NCI-H226 (cell line): ENCODE results near the gene DHRS12.

ENCODE experiments used
- DNase-seq: peaks from one replicate; pipeline ENCODE4 v3.0.0-alpha.2; 2015

The DHRS12 gene

GRCh38 chr13:51747438-51748434 lies 56.2 kb downstream of the DHRS12 start:
- DNase-seq: no peak

- DNase-seq: no peak
These were observed 57.2 kb downstream of the DHRS12 start for GRCh38 chr13:51746802-51747201.

- no peak for DNase-seq
These were observed 58.7 kb downstream of the DHRS12 start for GRCh38 chr13:51745243-51745642.

- no peak for DNase-seq
These were observed 61.4 kb downstream of the DHRS12 start for GRCh38 chr13:51742611-51743010.

- DNase-seq: no peak
These were observed 61.9 kb downstream of the DHRS12 start for GRCh38 chr13:51742031-51742430.

- no peak for DNase-seq
These were observed 63.3 kb downstream of the DHRS12 start for GRCh38 chr13:51740698-51741097.

GRCh38 chr13:51739027-51739764 lies 64.8 kb downstream of the DHRS12 start:
- DNase-seq: no peak

- no peak for DNase-seq
These were observed 65.6 kb downstream of the DHRS12 start for GRCh38 chr13:51738226-51738905.

- DNase-seq: no peak
These were observed 66.4 kb downstream of the DHRS12 start for GRCh38 chr13:51737609-51738008.

- DNase-seq: no peak
These were observed 69.2 kb downstream of the DHRS12 start for GRCh38 chr13:51734786-51735185.

- peak; percentile 35 for DNase-seq
These were observed 70.3 kb downstream of the DHRS12 start for GRCh38 chr13:51733374-51734298.

GRCh38 chr13:51731759-51732158 lies 72.2 kb downstream of the DHRS12 start:
- DNase-seq: no peak

GRCh38 chr13:51730927-51731326 lies 73.0 kb downstream of the DHRS12 start:
- no peak for DNase-seq

GRCh38 chr13:51729866-51730553 lies 74.0 kb downstream of the DHRS12 start:
- DNase-seq: peak; percentile 54

- DNase-seq: peak; percentile 21
These were observed 75.0 kb downstream of the DHRS12 start for GRCh38 chr13:51728972-51729371.

- DNase-seq: no peak
These were observed 75.7 kb downstream of the DHRS12 start for GRCh38 chr13:51728275-51728673.

- no peak for DNase-seq
These were observed 76.2 kb downstream of the DHRS12 start for GRCh38 chr13:51727634-51728274.

- DNase-seq: peak; percentile 43
These were observed 77.3 kb downstream of the DHRS12 start for GRCh38 chr13:51726446-51727193.

- DNase-seq: no peak
These were observed 79.2 kb downstream of the DHRS12 start for GRCh38 chr13:51724721-51725120.

GRCh38 chr13:51723529-51723928 lies 80.4 kb downstream of the DHRS12 start:
- DNase-seq: no peak
